Stimulated activated memory B cell treated with anti-CD40 and anti-IgM and Interleukin-4, amounts not matched to agents 10 μg/mL and 1 μg/mL and 100 μg/mL, for 72 hours (primary cell): Measurements from ENCODE around the gene PARPBP.
"Not testable (repeated sequence)": the region's sequence is repeated elsewhere in the genome, so short reads cannot be mapped to it uniquely, and the experiment has no call there.

ENCODE experiments used
- ATAC-seq: fragments of 150-1000 bp; cut with Tn5 transposase; 2 replicates; pipeline ENCODE4 v1.10.0; 2021
- H3K27ac Mint-ChIP-seq: one replicate; pipeline ENCODE4 v1.8.0; 2022; ENCODE audit warnings: mild to moderate bottlenecking, mixed read lengths
- H3K27me3 Mint-ChIP-seq: one replicate; pipeline ENCODE4 v1.8.0; 2022; ENCODE audit warnings: mixed read lengths
- H3K36me3 Mint-ChIP-seq: one replicate; pipeline ENCODE4 v1.8.0; 2022; ENCODE audit warnings: mixed read lengths
- H3K4me1 Mint-ChIP-seq: one replicate; pipeline ENCODE4 v1.8.0; 2022; ENCODE audit warnings: mixed read lengths
- H3K4me3 Mint-ChIP-seq: one replicate; pipeline ENCODE4 v1.8.0; 2022; ENCODE audit warnings: mild to moderate bottlenecking, moderate library complexity, mixed read lengths
- H3K9me3 Mint-ChIP-seq: one replicate; pipeline ENCODE4 v1.8.0; 2022; ENCODE audit warnings: mixed read lengths

PARPBP gene

GRCh38 chr12:102119674-102120563 lies at the start of gene PARPBP, which contains the start of gene NUP37:
Gene PARPBP, plus strand, starts transcription at chr12:102120183. Its CDS starts 3,706 bp downstream, at chr12:102123889.
Gene NUP37, minus strand, starts transcription at chr12:102120114. Its CDS starts 1,596 bp downstream, at chr12:102118518.
- H3K27me3 Mint-ChIP-seq: no peaks in the 10 kb centered on the region
- H3K4me1 Mint-ChIP-seq: peaks cover 22% of the 10 kb centered on the region
- peak; percentile 99 for ATAC-seq
- peak within 1 kb of the TSS; percentile 93 for H3K27ac Mint-ChIP-seq
- peaks cover 27% of the 10 kb centered on the region for H3K36me3 Mint-ChIP-seq
- no peaks in the 10 kb centered on the region for H3K9me3 Mint-ChIP-seq
- H3K4me3 Mint-ChIP-seq: peak within 1 kb of the TSS; percentile 92

GRCh38 chr12:102072092-102072491 lies 47.9 kb upstream of the PARPBP start:
- H3K27ac Mint-ChIP-seq, H3K4me1 Mint-ChIP-seq: not testable (repeated sequence)

GRCh38 chr12:102080842-102081241 lies 39.1 kb upstream of the PARPBP start:
- no peaks in the 10 kb centered on the region for H3K9me3 Mint-ChIP-seq
- H3K27me3 Mint-ChIP-seq: no peaks in the 10 kb centered on the region
- no peak for ATAC-seq
- H3K27ac Mint-ChIP-seq: no peak overlapping the region
- H3K36me3 Mint-ChIP-seq: peaks cover 64% of the 10 kb centered on the region
- H3K4me3 Mint-ChIP-seq: no peak overlapping the region
- H3K4me1 Mint-ChIP-seq: no peaks in the 10 kb centered on the region

More at GRCh38 chr12:102072092-102072491, 47.9 kb upstream of the PARPBP start:
- H3K36me3 Mint-ChIP-seq, H3K9me3 Mint-ChIP-seq, H3K4me3 Mint-ChIP-seq, ATAC-seq, H3K27me3 Mint-ChIP-seq: not testable (repeated sequence)

GRCh38 chr12:102089228-102089835 lies 30.7 kb upstream of the PARPBP start:
- H3K4me1 Mint-ChIP-seq, H3K4me3 Mint-ChIP-seq, H3K27ac Mint-ChIP-seq, H3K27me3 Mint-ChIP-seq, ATAC-seq, H3K9me3 Mint-ChIP-seq: not testable (repeated sequence)
- peaks cover 45% of the 10 kb centered on the region for H3K36me3 Mint-ChIP-seq

- Mint-ChIP-seq H3K4me1 (no peaks in the 10 kb centered on the region), H3K9me3 (no peaks in the 10 kb centered on the region), H3K36me3 (peaks cover 30% of the 10 kb centered on the region), H3K27ac (no peak overlapping the region), H3K27me3 (no peaks in the 10 kb centered on the region), H3K4me3 (no peak overlapping the region)
- ATAC-seq: no peak
Measured at GRCh38 chr12:102093319-102093718, 26.7 kb upstream of the PARPBP start.

GRCh38 chr12:102095677-102096263 lies 24.2 kb upstream of the PARPBP start:
- Mint-ChIP-seq H3K27me3 (no peaks in the 10 kb centered on the region), H3K27ac (no peak overlapping the region), H3K4me3 (no peak overlapping the region), H3K4me1 (no peaks in the 10 kb centered on the region), H3K9me3 (no peaks in the 10 kb centered on the region), H3K36me3 (peaks cover 24% of the 10 kb centered on the region)
- no peak for ATAC-seq

- Mint-ChIP-seq H3K36me3 (peaks cover 24% of the 10 kb centered on the region), H3K4me1 (no peaks in the 10 kb centered on the region), H3K4me3 (no peak overlapping the region), H3K9me3 (no peaks in the 10 kb centered on the region), H3K27me3 (no peaks in the 10 kb centered on the region), H3K27ac (peak overlapping the region; percentile 44)
- ATAC-seq: no peak
Measured at GRCh38 chr12:102096855-102097254, 23.1 kb upstream of the PARPBP start.

- no peak overlapping the region for H3K27ac Mint-ChIP-seq
- ATAC-seq: no peak
- H3K4me1 Mint-ChIP-seq: peaks cover 7% of the 10 kb centered on the region
- H3K9me3 Mint-ChIP-seq: peaks cover 3% of the 10 kb centered on the region
- H3K36me3 Mint-ChIP-seq: peaks cover 93% of the 10 kb centered on the region
- H3K27me3 Mint-ChIP-seq: no peaks in the 10 kb centered on the region
- no peak overlapping the region for H3K4me3 Mint-ChIP-seq
Measured at GRCh38 chr12:102106905-102107304, 13.1 kb upstream of the PARPBP start.

GRCh38 chr12:102107970-102108369 lies 12.0 kb upstream of the PARPBP start:
- Mint-ChIP-seq H3K36me3 (peaks cover 86% of the 10 kb centered on the region), H3K27ac (no peak overlapping the region), H3K4me3 (no peak overlapping the region), H3K27me3 (no peaks in the 10 kb centered on the region), H3K4me1 (peaks cover 7% of the 10 kb centered on the region), H3K9me3 (peaks cover 3% of the 10 kb centered on the region)
- ATAC-seq: no peak

- H3K9me3 Mint-ChIP-seq: peaks cover 3% of the 10 kb centered on the region
- H3K4me3 Mint-ChIP-seq: no peak overlapping the region
- peaks cover 7% of the 10 kb centered on the region for H3K4me1 Mint-ChIP-seq
- no peaks in the 10 kb centered on the region for H3K27me3 Mint-ChIP-seq
- no peak for ATAC-seq
- H3K36me3 Mint-ChIP-seq: peaks cover 62% of the 10 kb centered on the region
- H3K27ac Mint-ChIP-seq: no peak overlapping the region
Measured at GRCh38 chr12:102110782-102111181, 9.2 kb upstream of the PARPBP start.

GRCh38 chr12:102114212-102114611 lies 5.8 kb upstream of the PARPBP start:
- Mint-ChIP-seq H3K36me3 (peaks cover 47% of the 10 kb centered on the region), H3K27ac (no peak overlapping the region), H3K9me3 (no peaks in the 10 kb centered on the region), H3K4me1 (peaks cover 15% of the 10 kb centered on the region), H3K27me3 (no peaks in the 10 kb centered on the region), H3K4me3 (no peak overlapping the region)
- no peak for ATAC-seq

- H3K9me3 Mint-ChIP-seq: no peaks in the 10 kb centered on the region
- H3K4me3 Mint-ChIP-seq: no peak overlapping the region
- H3K27ac Mint-ChIP-seq: no peak overlapping the region
- H3K27me3 Mint-ChIP-seq: no peaks in the 10 kb centered on the region
- H3K4me1 Mint-ChIP-seq: peaks cover 22% of the 10 kb centered on the region
- ATAC-seq: no peak
- H3K36me3 Mint-ChIP-seq: peaks cover 25% of the 10 kb centered on the region
Measured at GRCh38 chr12:102116392-102116791, 3.6 kb upstream of the PARPBP start.

GRCh38 chr12:102118874-102119273 lies 1.1 kb upstream of the PARPBP start:
- Mint-ChIP-seq H3K27me3 (no peaks in the 10 kb centered on the region), H3K36me3 (peaks cover 21% of the 10 kb centered on the region), H3K9me3 (no peaks in the 10 kb centered on the region), H3K4me3 (peak overlapping the region; percentile 46), H3K4me1 (peaks cover 22% of the 10 kb centered on the region), H3K27ac (peak overlapping the region; percentile 93)
- no peak for ATAC-seq

- peaks cover 22% of the 10 kb centered on the region for H3K4me1 Mint-ChIP-seq
- H3K36me3 Mint-ChIP-seq: peaks cover 25% of the 10 kb centered on the region
- no peaks in the 10 kb centered on the region for H3K9me3 Mint-ChIP-seq
- H3K27me3 Mint-ChIP-seq: no peaks in the 10 kb centered on the region
- ATAC-seq: no peak
- H3K4me3 Mint-ChIP-seq: peak overlapping the region; percentile 92
- peak overlapping the region; percentile 93 for H3K27ac Mint-ChIP-seq
Measured at GRCh38 chr12:102120564-102120873, 536 bp downstream of the PARPBP start.

GRCh38 chr12:102120886-102121285 lies 903 bp downstream of the PARPBP start:
- no peak for ATAC-seq
- peaks cover 22% of the 10 kb centered on the region for H3K4me1 Mint-ChIP-seq

More at GRCh38 chr12:102120886-102121285, 903 bp downstream of the PARPBP start:
- peak overlapping the region; percentile 92 for H3K4me3 Mint-ChIP-seq
- no peaks in the 10 kb centered on the region for H3K27me3 Mint-ChIP-seq
- peaks cover 21% of the 10 kb centered on the region for H3K36me3 Mint-ChIP-seq
- H3K27ac Mint-ChIP-seq: peak overlapping the region; percentile 93
- no peaks in the 10 kb centered on the region for H3K9me3 Mint-ChIP-seq
